ENCODE results near the gene C19orf73. TPM values are rescaled to one million over a fixed set of nuclear protein-coding genes. Genes with fewer than 3 reads are reported as not detected.

C19orf73 gene
- total and polyA plus RNA-seq, 9 of the 15 experiments (the other 6 are each of a cell fraction or from before 2014, with no cell fraction given): 0.08 to 7.4 (median 1.4) TPM

DNA sequence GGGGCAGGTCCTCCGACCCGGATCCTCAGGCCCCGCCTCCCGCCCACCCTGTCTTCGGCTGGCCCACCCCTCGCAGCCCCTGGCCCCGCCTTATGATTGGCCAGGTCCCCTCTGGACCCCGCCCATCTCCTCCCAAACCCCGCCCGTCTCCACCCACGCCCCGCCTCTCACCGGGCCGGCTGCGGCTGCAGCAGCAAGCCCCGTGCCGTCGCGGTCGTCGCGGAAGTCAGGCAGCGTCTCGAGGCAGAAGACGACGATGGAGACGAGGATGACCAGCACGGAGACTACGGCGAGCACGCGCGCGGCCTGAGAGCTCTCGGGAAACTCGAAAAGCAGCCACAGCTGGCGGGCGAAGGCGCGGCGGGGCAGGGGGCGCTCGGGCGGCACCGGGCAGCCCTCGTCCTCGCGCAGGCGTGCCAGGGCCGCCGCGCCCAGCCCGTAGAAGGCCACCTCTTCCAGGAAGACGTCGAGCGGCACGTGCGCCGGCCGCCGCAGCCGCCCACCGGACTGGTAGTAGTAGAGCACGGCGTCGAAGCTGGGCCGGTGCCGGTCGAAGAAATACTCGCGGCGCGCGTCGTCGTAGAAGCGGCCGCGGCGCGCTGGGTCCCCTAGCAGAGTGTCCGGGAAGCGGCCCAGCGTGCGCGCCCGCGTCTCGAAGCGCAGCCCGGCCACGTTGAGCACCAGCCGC lies 46.9 kb downstream of the C19orf73 start (continued):
- TF ChIP-seq, protein P1, sequence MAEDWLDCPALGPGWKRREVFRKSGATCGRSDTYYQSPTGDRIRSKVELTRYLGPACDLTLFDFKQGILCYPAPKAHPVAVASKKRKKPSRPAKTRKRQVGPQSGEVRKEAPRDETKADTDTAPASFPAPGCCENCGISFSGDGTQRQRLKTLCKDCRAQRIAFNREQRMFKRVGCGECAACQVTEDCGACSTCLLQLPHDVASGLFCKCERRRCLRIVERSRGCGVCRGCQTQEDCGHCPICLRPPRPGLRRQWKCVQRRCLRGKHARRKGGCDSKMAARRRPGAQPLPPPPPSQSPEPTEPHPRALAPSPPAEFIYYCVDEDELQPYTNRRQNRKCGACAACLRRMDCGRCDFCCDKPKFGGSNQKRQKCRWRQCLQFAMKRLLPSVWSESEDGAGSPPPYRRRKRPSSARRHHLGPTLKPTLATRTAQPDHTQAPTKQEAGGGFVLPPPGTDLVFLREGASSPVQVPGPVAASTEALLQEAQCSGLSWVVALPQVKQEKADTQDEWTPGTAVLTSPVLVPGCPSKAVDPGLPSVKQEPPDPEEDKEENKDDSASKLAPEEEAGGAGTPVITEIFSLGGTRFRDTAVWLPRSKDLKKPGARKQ (CRISPR knock-in tag; IDR thresholded peaks at IDR 0.05): peak; percentile 84; the same call in 1 of the 2 replicates
- TF ChIP-seq PCBP1 (IDR thresholded peaks at IDR 0.05; ENCODE audit: low read depth, low read length, poor library complexity, severe bottlenecking) (peak; percentile 56), RBFOX2 (IDR thresholded peaks at IDR 0.05; ENCODE audit: low read depth, low read length) (peak; percentile 40), ZBTB7A (IDR thresholded peaks at IDR 0.05; ENCODE audit: borderline replicate concordance, control insufficient read depth, low read depth, low read length) (peak; percentile 49; the same call in 1 of the 2 replicates), EGR1 (conservative IDR thresholded peaks at IDR 0.05) (peak; percentile 78), RB1 (IDR thresholded peaks at IDR 0.05; ENCODE audit: low read depth) (0 out of 2 replicates have a peak, but pooled peaks have one; percentile 11), CREM (IDR thresholded peaks at IDR 0.05; ENCODE audit: low read depth) (peak; percentile 24; the same call in 1 of the 2 replicates), RFX5 (IDR thresholded peaks at IDR 0.05; ENCODE audit: low read depth, low read length) (no peak)
- TF ChIP-seq, protein P2, sequence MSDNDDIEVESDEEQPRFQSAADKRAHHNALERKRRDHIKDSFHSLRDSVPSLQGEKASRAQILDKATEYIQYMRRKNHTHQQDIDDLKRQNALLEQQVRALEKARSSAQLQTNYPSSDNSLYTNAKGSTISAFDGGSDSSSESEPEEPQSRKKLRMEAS (CRISPR knock-in tag; IDR thresholded peaks at IDR 0.05): 0 out of 2 replicates have a peak, but pooled peaks have one; percentile 35
- TF ChIP-seq, protein P3, sequence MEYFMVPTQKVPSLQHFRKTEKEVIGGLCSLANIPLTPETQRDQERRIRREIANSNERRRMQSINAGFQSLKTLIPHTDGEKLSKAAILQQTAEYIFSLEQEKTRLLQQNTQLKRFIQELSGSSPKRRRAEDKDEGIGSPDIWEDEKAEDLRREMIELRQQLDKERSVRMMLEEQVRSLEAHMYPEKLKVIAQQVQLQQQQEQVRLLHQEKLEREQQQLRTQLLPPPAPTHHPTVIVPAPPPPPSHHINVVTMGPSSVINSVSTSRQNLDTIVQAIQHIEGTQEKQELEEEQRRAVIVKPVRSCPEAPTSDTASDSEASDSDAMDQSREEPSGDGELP (CRISPR knock-in tag; IDR thresholded peaks at IDR 0.05; ENCODE audit: borderline replicate concordance): peak; percentile 40; the same call in 1 of the 2 replicates
- TF ChIP-seq, protein P4, sequence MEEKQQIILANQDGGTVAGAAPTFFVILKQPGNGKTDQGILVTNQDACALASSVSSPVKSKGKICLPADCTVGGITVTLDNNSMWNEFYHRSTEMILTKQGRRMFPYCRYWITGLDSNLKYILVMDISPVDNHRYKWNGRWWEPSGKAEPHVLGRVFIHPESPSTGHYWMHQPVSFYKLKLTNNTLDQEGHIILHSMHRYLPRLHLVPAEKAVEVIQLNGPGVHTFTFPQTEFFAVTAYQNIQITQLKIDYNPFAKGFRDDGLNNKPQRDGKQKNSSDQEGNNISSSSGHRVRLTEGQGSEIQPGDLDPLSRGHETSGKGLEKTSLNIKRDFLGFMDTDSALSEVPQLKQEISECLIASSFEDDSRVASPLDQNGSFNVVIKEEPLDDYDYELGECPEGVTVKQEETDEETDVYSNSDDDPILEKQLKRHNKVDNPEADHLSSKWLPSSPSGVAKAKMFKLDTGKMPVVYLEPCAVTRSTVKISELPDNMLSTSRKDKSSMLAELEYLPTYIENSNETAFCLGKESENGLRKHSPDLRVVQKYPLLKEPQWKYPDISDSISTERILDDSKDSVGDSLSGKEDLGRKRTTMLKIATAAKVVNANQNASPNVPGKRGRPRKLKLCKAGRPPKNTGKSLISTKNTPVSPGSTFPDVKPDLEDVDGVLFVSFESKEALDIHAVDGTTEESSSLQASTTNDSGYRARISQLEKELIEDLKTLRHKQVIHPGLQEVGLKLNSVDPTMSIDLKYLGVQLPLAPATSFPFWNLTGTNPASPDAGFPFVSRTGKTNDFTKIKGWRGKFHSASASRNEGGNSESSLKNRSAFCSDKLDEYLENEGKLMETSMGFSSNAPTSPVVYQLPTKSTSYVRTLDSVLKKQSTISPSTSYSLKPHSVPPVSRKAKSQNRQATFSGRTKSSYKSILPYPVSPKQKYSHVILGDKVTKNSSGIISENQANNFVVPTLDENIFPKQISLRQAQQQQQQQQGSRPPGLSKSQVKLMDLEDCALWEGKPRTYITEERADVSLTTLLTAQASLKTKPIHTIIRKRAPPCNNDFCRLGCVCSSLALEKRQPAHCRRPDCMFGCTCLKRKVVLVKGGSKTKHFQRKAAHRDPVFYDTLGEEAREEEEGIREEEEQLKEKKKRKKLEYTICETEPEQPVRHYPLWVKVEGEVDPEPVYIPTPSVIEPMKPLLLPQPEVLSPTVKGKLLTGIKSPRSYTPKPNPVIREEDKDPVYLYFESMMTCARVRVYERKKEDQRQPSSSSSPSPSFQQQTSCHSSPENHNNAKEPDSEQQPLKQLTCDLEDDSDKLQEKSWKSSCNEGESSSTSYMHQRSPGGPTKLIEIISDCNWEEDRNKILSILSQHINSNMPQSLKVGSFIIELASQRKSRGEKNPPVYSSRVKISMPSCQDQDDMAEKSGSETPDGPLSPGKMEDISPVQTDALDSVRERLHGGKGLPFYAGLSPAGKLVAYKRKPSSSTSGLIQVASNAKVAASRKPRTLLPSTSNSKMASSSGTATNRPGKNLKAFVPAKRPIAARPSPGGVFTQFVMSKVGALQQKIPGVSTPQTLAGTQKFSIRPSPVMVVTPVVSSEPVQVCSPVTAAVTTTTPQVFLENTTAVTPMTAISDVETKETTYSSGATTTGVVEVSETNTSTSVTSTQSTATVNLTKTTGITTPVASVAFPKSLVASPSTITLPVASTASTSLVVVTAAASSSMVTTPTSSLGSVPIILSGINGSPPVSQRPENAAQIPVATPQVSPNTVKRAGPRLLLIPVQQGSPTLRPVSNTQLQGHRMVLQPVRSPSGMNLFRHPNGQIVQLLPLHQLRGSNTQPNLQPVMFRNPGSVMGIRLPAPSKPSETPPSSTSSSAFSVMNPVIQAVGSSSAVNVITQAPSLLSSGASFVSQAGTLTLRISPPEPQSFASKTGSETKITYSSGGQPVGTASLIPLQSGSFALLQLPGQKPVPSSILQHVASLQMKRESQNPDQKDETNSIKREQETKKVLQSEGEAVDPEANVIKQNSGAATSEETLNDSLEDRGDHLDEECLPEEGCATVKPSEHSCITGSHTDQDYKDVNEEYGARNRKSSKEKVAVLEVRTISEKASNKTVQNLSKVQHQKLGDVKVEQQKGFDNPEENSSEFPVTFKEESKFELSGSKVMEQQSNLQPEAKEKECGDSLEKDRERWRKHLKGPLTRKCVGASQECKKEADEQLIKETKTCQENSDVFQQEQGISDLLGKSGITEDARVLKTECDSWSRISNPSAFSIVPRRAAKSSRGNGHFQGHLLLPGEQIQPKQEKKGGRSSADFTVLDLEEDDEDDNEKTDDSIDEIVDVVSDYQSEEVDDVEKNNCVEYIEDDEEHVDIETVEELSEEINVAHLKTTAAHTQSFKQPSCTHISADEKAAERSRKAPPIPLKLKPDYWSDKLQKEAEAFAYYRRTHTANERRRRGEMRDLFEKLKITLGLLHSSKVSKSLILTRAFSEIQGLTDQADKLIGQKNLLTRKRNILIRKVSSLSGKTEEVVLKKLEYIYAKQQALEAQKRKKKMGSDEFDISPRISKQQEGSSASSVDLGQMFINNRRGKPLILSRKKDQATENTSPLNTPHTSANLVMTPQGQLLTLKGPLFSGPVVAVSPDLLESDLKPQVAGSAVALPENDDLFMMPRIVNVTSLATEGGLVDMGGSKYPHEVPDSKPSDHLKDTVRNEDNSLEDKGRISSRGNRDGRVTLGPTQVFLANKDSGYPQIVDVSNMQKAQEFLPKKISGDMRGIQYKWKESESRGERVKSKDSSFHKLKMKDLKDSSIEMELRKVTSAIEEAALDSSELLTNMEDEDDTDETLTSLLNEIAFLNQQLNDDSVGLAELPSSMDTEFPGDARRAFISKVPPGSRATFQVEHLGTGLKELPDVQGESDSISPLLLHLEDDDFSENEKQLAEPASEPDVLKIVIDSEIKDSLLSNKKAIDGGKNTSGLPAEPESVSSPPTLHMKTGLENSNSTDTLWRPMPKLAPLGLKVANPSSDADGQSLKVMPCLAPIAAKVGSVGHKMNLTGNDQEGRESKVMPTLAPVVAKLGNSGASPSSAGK (IDR thresholded peaks at IDR 0.05): peak; percentile 79

Data from K562 (cell line).